Thymus (tissue), 11 donors: ENCODE data around the gene TTC33. TPM values are rescaled to one million over a fixed set of nuclear protein-coding genes. Genes with fewer than 3 reads are reported as not detected.
A peak's percentile ranks its signal among the peaks of the same experiment; 100 is the strongest.

Experiments used
- DNase-seq, 9 donors: peaks; one replicate each; pipeline ENCODE4 v3.0.0-alpha.2; 2013; ENCODE audit warnings: low spot score in 9 of 9, low read depth in 6 of 9, missing footprints in 1 of 9
- H3K27ac ChIP-seq, 2 donors: one replicate each; pipeline ENCODE4 v1.5.1; 2013; ENCODE audit warnings: control low read depth in 1 of 2, low read depth in 1 of 2, low read length in 1 of 2, mild to moderate bottlenecking in 1 of 2, moderate library complexity in 1 of 2
- H3K27me3 ChIP-seq, 2 donors: one replicate each; pipeline ENCODE4 v1.5.1; 2013; ENCODE audit warnings: low read length in 1 of 2; ENCODE audit not compliant: control insufficient read depth in 2 of 2, insufficient read depth in 1 of 2
- H3K36me3 ChIP-seq, 2 donors: one replicate each; pipeline ENCODE4 v1.5.1; 2013; ENCODE audit warnings: low read length in 1 of 2, mild to moderate bottlenecking in 1 of 2, moderate library complexity in 1 of 2; ENCODE audit not compliant: control insufficient read depth in 2 of 2, insufficient read depth in 2 of 2
- H3K4me1 ChIP-seq, 2 donors: one replicate each; pipeline ENCODE4 v1.5.1; 2013; ENCODE audit warnings: low read length in 2 of 2; ENCODE audit not compliant: control insufficient read depth in 2 of 2, insufficient read depth in 2 of 2
- H3K4me3 ChIP-seq, 2 donors: one replicate each; pipeline ENCODE4 v1.5.1; 2013; ENCODE audit warnings: low read length in 2 of 2, control low read depth in 1 of 2, mild to moderate bottlenecking in 1 of 2
- H3K9me3 ChIP-seq, 2 donors: one replicate each; pipeline ENCODE4 v1.5.1; 2013; ENCODE audit warnings: low read length in 1 of 2, mild to moderate bottlenecking in 1 of 2; ENCODE audit not compliant: control insufficient read depth in 2 of 2, insufficient read depth in 1 of 2
- WGBS: extraction: QIAGEN DNeasy Blood & Tissue Kit; methylation state at CpG from one replicate; pipeline ENCODE4 v1.1.7; 2013; 5-methylcytosine and 5-hydroxymethylcytosine counted together
- polyA plus RNA-seq: library from polyadenylated mRNA; stranded (reverse); fragments of 200-250 nt; gene quantifications from one replicate; pipeline ENCODE4 v1.2.3, GENCODE V29; 2013
- total RNA-seq: library from RNA; stranded (reverse); fragments of 120-200 nt; gene quantifications from one replicate; pipeline ENCODE4 v1.2.4, GENCODE V29; 2013
- donor health status: healthy.

Gene TTC33
- total and polyA plus RNA-seq, 2 donors: 13.4 to 34.5 TPM

DNA sequence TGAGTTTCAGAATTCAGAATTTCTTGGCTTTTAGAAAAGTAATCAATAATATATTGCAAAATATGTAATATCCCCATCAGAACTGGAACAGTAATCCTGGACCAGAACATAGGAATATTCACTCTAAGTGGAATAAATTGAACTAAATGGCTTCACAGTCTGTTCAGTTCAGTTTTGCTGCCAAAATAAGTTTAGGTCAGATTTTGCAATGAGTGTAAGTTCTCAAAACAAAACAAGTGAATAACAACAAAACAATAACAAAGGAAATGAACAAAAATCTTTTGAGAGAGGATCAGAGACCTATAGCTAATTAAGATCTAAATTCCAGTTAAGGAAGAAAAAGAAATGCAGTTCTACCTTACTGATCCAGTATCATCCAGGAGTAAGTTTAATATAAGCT, 66.8 kb downstream of the TTC33 start:
- H3K4me1 ChIP-seq: peaks cover 2 to 12% of the 10 kb centered on the region in 2 donors
- H3K27ac ChIP-seq: no peak overlapping the region
- no peaks in the 10 kb centered on the region for H3K9me3 ChIP-seq
- H3K4me3 ChIP-seq: no peak overlapping the region
- no peaks in the 10 kb centered on the region for H3K27me3 ChIP-seq
- DNase-seq: no peak
- peaks cover 11 to 46% of the 10 kb centered on the region in 2 donors for H3K36me3 ChIP-seq

DNA sequence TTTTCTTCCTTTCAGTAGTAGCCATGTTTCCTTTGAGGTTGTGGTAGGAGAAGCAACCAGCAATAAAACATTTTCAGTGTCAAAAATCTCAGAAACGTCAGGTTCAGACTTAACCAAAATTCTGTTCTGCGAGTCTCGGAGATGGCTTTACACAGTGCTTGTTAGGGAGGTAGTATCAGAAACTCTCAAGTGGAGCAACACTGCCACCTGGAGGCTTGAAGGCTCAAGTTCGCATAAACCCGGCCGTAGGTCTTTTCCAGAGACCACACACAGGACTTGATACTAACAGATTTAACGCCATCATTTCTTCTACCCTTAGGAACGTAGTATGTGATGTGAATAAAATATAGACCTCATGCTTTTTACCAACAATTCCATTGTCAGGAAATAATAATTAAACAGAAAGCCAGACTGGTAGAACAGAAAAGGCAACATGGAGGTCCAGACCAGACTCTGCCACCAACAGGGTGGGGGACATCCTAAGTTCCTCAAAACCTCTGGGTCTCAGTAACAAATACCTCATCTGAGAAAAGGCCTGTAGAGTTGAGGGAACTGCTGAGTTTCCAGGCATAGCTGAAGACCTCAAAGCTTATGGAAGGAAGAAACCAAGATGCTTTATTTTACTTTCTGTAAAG, 67.5 kb downstream of the TTC33 start:
- WGBS: 2% methylated on average over 8 of the region's 8 CpGs
- DNase-seq: peak; percentile 62 to 96 (median 91)
- Histone ChIP-seq H3K9me3 (no peaks in the 10 kb centered on the region), H3K27ac (no peak overlapping the region), H3K4me3 (peak overlapping the region in 1 of 2 donors; percentile 9), H3K36me3 (peaks cover 10 to 46% of the 10 kb centered on the region in 2 donors), H3K4me1 (peaks cover 6 to 12% of the 10 kb centered on the region in 2 donors), H3K27me3 (no peaks in the 10 kb centered on the region)

DNA sequence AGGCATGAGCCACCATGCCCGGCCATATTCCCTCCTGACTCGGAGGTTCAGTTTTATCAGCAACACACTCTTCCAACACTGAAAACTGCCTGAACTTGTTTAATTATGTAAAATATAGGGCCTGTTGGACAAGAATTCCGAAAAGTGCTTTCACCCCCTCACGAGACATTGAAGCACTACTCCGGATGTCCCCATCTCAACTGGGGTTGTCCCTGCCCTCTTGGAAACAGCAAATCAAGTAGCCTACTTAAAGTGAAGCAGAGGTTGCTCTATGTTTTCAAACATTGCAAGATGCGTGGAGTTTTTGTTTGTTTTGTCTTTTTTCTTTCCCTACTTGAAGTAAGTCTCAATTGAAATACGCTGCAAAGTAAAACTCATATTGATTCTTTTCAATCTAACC, 68.4 kb downstream of the TTC33 start:
- peak overlapping the region in 1 of 2 donors; percentile 21 for H3K4me3 ChIP-seq
- peaks cover 8 to 12% of the 10 kb centered on the region in 2 donors for H3K4me1 ChIP-seq
- H3K36me3 ChIP-seq: peaks cover 7 to 43% of the 10 kb centered on the region in 2 donors

DNA sequence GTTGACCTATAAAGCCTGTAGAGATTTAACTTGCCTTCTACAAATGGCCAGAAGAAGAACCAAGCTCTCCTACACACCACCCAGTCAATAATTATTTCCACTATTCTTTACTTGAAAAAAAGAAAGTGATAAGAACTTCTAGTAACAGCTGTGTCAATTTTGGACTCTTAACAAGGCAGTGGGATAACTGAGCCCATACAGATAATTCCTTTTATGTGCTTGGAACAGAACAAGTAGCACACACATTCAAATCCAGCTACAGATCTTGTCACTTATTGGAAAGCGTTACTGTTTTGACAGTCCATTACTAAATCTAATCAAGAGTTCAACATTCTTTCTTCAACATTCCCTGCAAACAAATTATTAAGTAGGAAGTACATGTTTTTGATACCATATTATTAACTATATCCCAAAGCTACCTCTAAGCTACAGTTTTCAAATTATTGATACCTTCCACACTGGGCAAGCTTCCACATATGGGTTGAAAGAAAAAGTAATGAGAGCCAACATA, 69.7 kb downstream of the TTC33 start:
- peaks cover 7 to 31% of the 10 kb centered on the region in 2 donors for H3K36me3 ChIP-seq
- no peaks in the 10 kb centered on the region for H3K9me3 ChIP-seq
- peaks cover 10 to 15% of the 10 kb centered on the region in 2 donors for H3K4me1 ChIP-seq
- H3K4me3 ChIP-seq: peak overlapping the region in 1 of 2 donors; percentile 34
- H3K27me3 ChIP-seq: peaks cover 0 to 2% of the 10 kb centered on the region in 2 donors
- DNase-seq: no peak
- WGBS: 62% methylated on average over 1 of the region's 1 CpG
- H3K27ac ChIP-seq: no peak overlapping the region

More for the DNA sequence above, 68.4 kb downstream of the TTC33 start:
- DNase-seq: no peak
- peak overlapping the region in 1 of 2 donors; percentile 70 for H3K27ac ChIP-seq
- H3K9me3 ChIP-seq: no peaks in the 10 kb centered on the region
- H3K27me3 ChIP-seq: no peaks in the 10 kb centered on the region
- WGBS: 73% methylated on average over 7 of the region's 7 CpGs

DNA sequence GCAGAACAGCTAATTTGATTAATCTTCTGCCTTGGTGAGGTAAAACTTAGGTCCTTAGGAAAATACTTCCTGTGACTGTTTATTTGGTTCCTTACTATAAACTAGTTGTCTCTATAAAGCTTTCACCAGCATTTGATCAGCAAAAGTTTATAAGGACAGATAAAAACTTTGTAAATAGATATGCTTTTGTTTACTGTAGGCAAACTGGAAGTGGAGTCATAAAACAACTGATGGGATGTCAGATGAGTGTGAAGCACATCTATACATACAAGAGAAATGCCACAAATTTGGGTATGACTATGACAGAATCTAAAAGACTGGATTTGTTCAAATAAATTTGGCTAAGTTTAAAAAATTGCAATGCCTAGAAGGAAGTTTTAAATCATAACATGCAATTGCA, 70.6 kb downstream of the TTC33 start:
- DNase-seq: no peak
- Histone ChIP-seq H3K36me3 (peaks cover 7 to 26% of the 10 kb centered on the region in 2 donors), H3K27me3 (peaks cover 0 to 4% of the 10 kb centered on the region in 2 donors), H3K4me1 (peaks cover 10 to 23% of the 10 kb centered on the region in 2 donors), H3K27ac (no peak overlapping the region), H3K9me3 (no peaks in the 10 kb centered on the region), H3K4me3 (peak overlapping the region; percentile 34 to 84)

DNA sequence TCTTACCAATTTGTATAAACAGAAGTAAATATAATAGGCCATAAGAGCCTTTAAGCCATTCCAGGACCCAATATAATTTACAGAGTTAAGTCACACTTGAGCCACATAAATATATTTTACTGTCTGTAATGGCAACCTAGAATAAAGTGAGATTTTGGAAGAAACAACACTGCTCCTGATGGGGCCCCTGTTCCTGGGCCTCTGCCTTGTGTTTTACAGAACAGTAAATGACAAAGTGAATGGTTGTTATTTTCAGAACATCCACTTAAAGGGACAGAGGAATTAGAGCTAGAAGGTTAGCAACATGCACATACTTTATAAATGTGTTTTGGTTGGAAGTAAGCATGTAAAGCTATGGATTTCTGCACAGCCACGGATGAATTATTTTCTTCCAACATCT, 72.5 kb downstream of the TTC33 start:
- peak overlapping the region in 1 of 2 donors; percentile 72 for H3K27ac ChIP-seq
- peaks cover 0 to 6% of the 10 kb centered on the region in 2 donors for H3K27me3 ChIP-seq
- no peaks in the 10 kb centered on the region for H3K9me3 ChIP-seq
- H3K4me3 ChIP-seq: peak overlapping the region; percentile 84 to 88
- WGBS: 9% methylated on average over 1 of the region's 1 CpG
- H3K4me1 ChIP-seq: peaks cover 10 to 24% of the 10 kb centered on the region in 2 donors
- DNase-seq: peak in 1 of 9 donors; percentile 45
- H3K36me3 ChIP-seq: peaks cover 7 to 19% of the 10 kb centered on the region in 2 donors

DNA sequence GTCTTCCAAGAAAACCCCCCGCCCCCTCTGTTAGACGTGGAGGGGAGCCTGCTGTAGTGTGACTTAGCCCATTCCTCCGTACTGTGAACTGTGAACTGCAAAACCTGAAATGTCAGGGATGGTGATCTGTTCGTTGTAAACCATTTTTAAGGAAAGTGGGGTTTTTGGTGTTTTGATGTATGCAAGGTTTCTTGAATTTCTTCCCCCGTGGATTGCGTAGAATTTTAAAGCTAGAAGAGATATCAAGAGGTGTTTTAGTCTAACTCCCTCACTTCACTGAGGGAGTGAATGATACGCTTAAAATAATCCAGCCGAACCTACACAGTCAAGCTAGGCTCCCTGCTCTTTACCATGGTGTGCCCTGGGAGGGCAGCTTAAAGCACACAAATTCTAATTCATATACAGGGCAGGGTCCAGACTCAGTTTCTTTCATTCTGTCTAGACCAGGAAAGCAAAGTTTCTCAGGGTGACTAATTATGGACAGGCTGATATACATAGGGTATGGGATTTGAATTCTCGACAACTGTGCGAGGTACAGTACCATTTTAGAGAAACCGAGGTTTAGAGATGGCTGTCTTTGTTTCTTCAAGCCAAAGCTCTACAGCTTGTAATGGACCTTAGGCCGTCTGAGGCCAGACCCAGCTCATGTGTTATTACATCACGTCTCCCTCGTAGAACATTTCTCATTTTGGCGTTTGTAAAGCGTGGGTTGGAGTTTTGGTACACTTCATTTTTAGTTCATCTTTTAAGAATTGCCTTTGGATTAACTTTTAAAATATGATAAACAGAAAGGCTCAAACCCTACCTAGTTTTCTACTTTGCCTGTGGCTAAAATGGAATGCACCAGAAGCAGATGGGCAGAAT, 73.4 kb downstream of the TTC33 start:
- Histone ChIP-seq H3K27ac (peak overlapping the region; percentile 72 to 99), H3K27me3 (peaks cover 0 to 6% of the 10 kb centered on the region in 2 donors), H3K9me3 (no peaks in the 10 kb centered on the region), H3K4me1 (peaks cover 10 to 21% of the 10 kb centered on the region in 2 donors), H3K4me3 (peak overlapping the region; percentile 84 to 88), H3K36me3 (peaks cover 7 to 19% of the 10 kb centered on the region in 2 donors)
- 7% methylated on average over 16 of the region's 16 CpGs for WGBS
- no peak for DNase-seq

DNA sequence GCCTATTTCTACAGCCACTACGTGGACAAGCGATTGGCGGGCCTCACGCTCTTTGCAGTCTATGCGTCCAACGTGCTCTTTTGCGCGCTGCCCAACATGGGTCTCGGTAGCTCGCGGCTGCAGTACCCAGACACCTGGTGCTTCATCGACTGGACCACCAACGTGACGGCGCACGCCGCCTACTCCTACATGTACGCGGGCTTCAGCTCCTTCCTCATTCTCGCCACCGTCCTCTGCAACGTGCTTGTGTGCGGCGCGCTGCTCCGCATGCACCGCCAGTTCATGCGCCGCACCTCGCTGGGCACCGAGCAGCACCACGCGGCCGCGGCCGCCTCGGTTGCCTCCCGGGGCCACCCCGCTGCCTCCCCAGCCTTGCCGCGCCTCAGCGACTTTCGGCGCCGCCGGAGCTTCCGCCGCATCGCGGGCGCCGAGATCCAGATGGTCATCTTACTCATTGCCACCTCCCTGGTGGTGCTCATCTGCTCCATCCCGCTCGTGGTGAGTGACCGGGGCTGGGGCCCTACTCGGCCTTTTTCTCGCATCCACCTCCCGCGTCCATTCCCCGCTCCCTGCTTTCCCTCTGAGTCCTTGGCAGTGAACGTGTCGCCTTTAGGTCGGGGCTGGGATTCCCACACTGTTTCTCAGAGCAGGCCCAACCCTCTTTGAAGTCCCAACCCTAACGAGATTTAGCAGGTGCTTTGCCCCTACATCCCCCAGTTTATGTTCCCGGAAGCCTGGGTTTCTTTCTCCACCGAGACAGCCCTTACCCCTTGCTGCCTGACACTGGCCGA, 74.2 kb downstream of the TTC33 start:
- Histone ChIP-seq H3K27ac (peak overlapping the region; percentile 84 to 99), H3K4me3 (peak overlapping the region; percentile 84 to 88), H3K4me1 (peaks cover 15 to 27% of the 10 kb centered on the region in 2 donors), H3K27me3 (peaks cover 0 to 6% of the 10 kb centered on the region in 2 donors), H3K36me3 (peaks cover 7 to 15% of the 10 kb centered on the region in 2 donors), H3K9me3 (no peaks in the 10 kb centered on the region)
- under 1% methylated on average over 67 of the region's 67 CpGs for WGBS
- DNase-seq: peak in 3 of 9 donors; percentile 37 to 72 (median 43)
